H1 (cell line): ENCODE results near the gene ALPL. TPM values are rescaled to one million over a fixed set of nuclear protein-coding genes. Genes with fewer than 3 reads are reported as not detected.

ENCODE experiments used
- CTCF ChIA-PET: fragments of 300-600 bp; sonication (Branson Sonifier 250); formaldehyde crosslinking; loops from one replicate; lab custom pipeline; 2021; ENCODE audit not compliant: partially characterized antibody; lab: Charles Lee
- POLR2A ChIA-PET: fragments of 300-600 bp; sonication (Branson Sonifier 250); formaldehyde crosslinking; loops from one replicate; lab custom pipeline; 2021; ENCODE audit warnings: inconsistent platforms; ENCODE audit not compliant: partially characterized antibody; lab: Charles Lee
- DNase-seq, 2 experiments: peaks; one replicate each; pipeline versions ENCODE4 v3.0.0 to v3.0.0-alpha.2; 2010 to 2022; ENCODE audit warnings: low spot score in 2 of 2, low read depth in 1 of 2, mixed read lengths in 1 of 2
- FAIRE-seq: peaks from 2 replicates; lab custom pipeline; 2011; peaks lifted over from hg19 to GRCh38; lab: Jason Lieb, UNC
- H2AFZ ChIP-seq: 2 replicates; pipeline ENCODE4 v1.8.1; 2012; ENCODE audit warnings: low read length, inconsistent platforms
- H2AK5ac ChIP-seq: 2 replicates; pipeline ENCODE4 v1.6.1; 2013; ENCODE audit warnings: low read depth, low read length
- H2BK120ac ChIP-seq: replicated peaks from 2 replicates; pipeline ENCODE3; 2013; ENCODE audit warnings: low read depth, low read length, inconsistent platforms
- H2BK12ac ChIP-seq: 2 replicates; pipeline ENCODE4 v1.6.1; 2013; ENCODE audit warnings: low read depth, low read length
- H2BK15ac ChIP-seq: 2 replicates; pipeline ENCODE4 v1.6.1; 2013; ENCODE audit warnings: low read length
- H2BK20ac ChIP-seq: 2 replicates; pipeline ENCODE4 v1.6.1; 2013; ENCODE audit warnings: low read length
- H2BK5ac ChIP-seq: 2 replicates; pipeline ENCODE4 v1.6.1; 2013; ENCODE audit warnings: low read depth, low read length
- H3K14ac ChIP-seq: 2 replicates; pipeline ENCODE4 v1.6.1; 2013; ENCODE audit warnings: inconsistent platforms; ENCODE audit not compliant: insufficient read length
- H3K18ac ChIP-seq: 2 replicates; pipeline ENCODE4 v1.6.1; 2013; ENCODE audit warnings: low read length; ENCODE audit errors: extremely low read depth
- H3K23ac ChIP-seq: 2 replicates; pipeline ENCODE4 v1.6.1; 2013; ENCODE audit warnings: inconsistent platforms; ENCODE audit not compliant: insufficient read length
- H3K23me2 ChIP-seq: 2 replicates; pipeline ENCODE4 v1.6.1; 2013; ENCODE audit warnings: low read depth, low read length
- H3K27ac ChIP-seq: 2 replicates; pipeline ENCODE4 v1.6.1; 2011; ENCODE audit warnings: low read depth, low read length, inconsistent platforms
- H3K27me3 ChIP-seq, 4 experiments: replicated peaks in 1 of 4; 1 replicate in 1 of 4; 2 replicates in 3 of 4; pipeline versions ENCODE4 v1.6.1 to v1.8.1; 2011 to 2013; ENCODE audit warnings: low read length in 3 of 4, mild to moderate bottlenecking in 3 of 4, inconsistent platforms in 2 of 4, mixed read lengths in 2 of 4, moderate library complexity in 1 of 4; ENCODE audit not compliant: control insufficient read depth in 3 of 4, insufficient read depth in 3 of 4; ENCODE audit errors: extremely low read depth in 1 of 4
- H3K36me3 ChIP-seq, 4 experiments: 2 replicates each; pipeline versions ENCODE4 v1.6.1 to v1.8.1; 2011 to 2013; ENCODE audit warnings: mild to moderate bottlenecking in 4 of 4, low read length in 3 of 4, moderate library complexity in 2 of 4, control low read depth in 1 of 4, inconsistent platforms in 1 of 4; ENCODE audit not compliant: insufficient read depth in 4 of 4, control insufficient read depth in 2 of 4
- H3K4ac ChIP-seq: replicated peaks from 2 replicates; pipeline ENCODE3; 2013; ENCODE audit warnings: low read length, low read depth, mixed read lengths, inconsistent platforms; ENCODE audit not compliant: insufficient read length
- H3K4me1 ChIP-seq, 4 experiments: replicated peaks in 1 of 4; 1 replicate in 1 of 4; 2 replicates in 3 of 4; pipeline versions ENCODE4 v1.6.1 to v1.8.1; 2011 to 2013; ENCODE audit warnings: low read length in 3 of 4, inconsistent platforms in 2 of 4, mixed read lengths in 1 of 4; ENCODE audit not compliant: insufficient read depth in 4 of 4, control insufficient read depth in 3 of 4
- H3K4me2 ChIP-seq, 2 experiments: 2 replicates each; pipeline versions ENCODE4 v1.6.1 to v1.8.1; 2011 to 2013; ENCODE audit warnings: low read depth in 2 of 2, low read length in 2 of 2, control low read depth in 1 of 2, inconsistent platforms in 1 of 2, mild to moderate bottlenecking in 1 of 2; ENCODE audit not compliant: insufficient read depth in 1 of 2
- H3K4me3 ChIP-seq, 4 experiments: fragments of 200-600, 300-600 bp in 1 of 4; sonication (generic), shearing (Covaris generic), sonication (Bioruptor Twin) in 1 of 4; 2 replicates each; pipeline versions ENCODE4 v1.5.1 to v1.8.1; 2011 to 2016; ENCODE audit warnings: low read length in 4 of 4, low read depth in 3 of 4, control low read depth in 2 of 4, inconsistent platforms in 2 of 4, mild to moderate bottlenecking in 2 of 4, mixed read lengths in 1 of 4, moderate library complexity in 1 of 4; ENCODE audit not compliant: insufficient read depth in 2 of 4; ENCODE audit errors: extremely low read depth in 1 of 4
- H3K56ac ChIP-seq: replicated peaks from 2 replicates; pipeline ENCODE3; 2013; ENCODE audit warnings: low read depth, mild to moderate bottlenecking, mixed read lengths, low read length, inconsistent platforms; ENCODE audit not compliant: insufficient read length
- H3K79me1 ChIP-seq: 2 replicates; pipeline ENCODE4 v1.6.1; 2013; ENCODE audit warnings: low read depth, low read length, control low read depth
- H3K79me2 ChIP-seq, 2 experiments: 2 replicates each; pipeline versions ENCODE4 v1.6.1 to v1.8.1; 2012 to 2013; ENCODE audit warnings: low read length in 2 of 2, mild to moderate bottlenecking in 2 of 2, inconsistent platforms in 1 of 2; ENCODE audit not compliant: insufficient read depth in 2 of 2, control insufficient read depth in 1 of 2
- H3K9ac ChIP-seq, 4 experiments: replicated peaks in 1 of 4; 1 replicate in 1 of 4; 2 replicates in 3 of 4; pipeline versions ENCODE4 v1.6.1 to v1.8.1; 2011 to 2013; ENCODE audit warnings: low read depth in 3 of 4, low read length in 3 of 4, control low read depth in 2 of 4, mild to moderate bottlenecking in 2 of 4, moderate library complexity in 2 of 4, inconsistent platforms in 1 of 4; ENCODE audit errors: extremely low read depth in 1 of 4
- H3K9me3 ChIP-seq, 2 experiments: 2 replicates each; pipeline versions ENCODE4 v1.6.1 to v1.8.1; 2012 to 2013; ENCODE audit warnings: mild to moderate bottlenecking in 2 of 2, moderate library complexity in 2 of 2, control low read depth in 1 of 2, inconsistent platforms in 1 of 2, low read depth in 1 of 2, low read length in 1 of 2, mixed read lengths in 1 of 2; ENCODE audit not compliant: insufficient read depth in 2 of 2
- H4K20me1 ChIP-seq, 2 experiments: replicated peaks in 1 of 2; 2 replicates each; pipeline versions ENCODE3 to v1.8.1; 2011 to 2013; ENCODE audit warnings: inconsistent platforms in 2 of 2, low read length in 2 of 2, mild to moderate bottlenecking in 1 of 2; ENCODE audit not compliant: insufficient read depth in 2 of 2, control insufficient read depth in 1 of 2
- H4K5ac ChIP-seq: 2 replicates; pipeline ENCODE4 v1.6.1; 2013; ENCODE audit warnings: low read length, low read depth, mixed read lengths, inconsistent platforms; ENCODE audit not compliant: insufficient read length
- H4K8ac ChIP-seq: 2 replicates; pipeline ENCODE4 v1.8.0; 2013; ENCODE audit warnings: mild to moderate bottlenecking, moderate library complexity, low read length, inconsistent platforms; ENCODE audit not compliant: insufficient read depth; ENCODE audit errors: extremely low read depth
- H4K91ac ChIP-seq: replicated peaks from 2 replicates; pipeline ENCODE3; 2013; ENCODE audit warnings: low read length, mixed read lengths, inconsistent platforms; ENCODE audit not compliant: insufficient read length
- BACH1 ChIP-seq: IDR thresholded peaks from 2 replicates; pipeline ENCODE4 v1.6.1; 2012; ENCODE audit warnings: low read length, improper control_type of control experiment
- CREB1 ChIP-seq: IDR thresholded peaks from 2 replicates; pipeline ENCODE4 v1.6.1; 2012; ENCODE audit warnings: inconsistent platforms
- E2F6 ChIP-seq: IDR thresholded peaks from 2 replicates; pipeline ENCODE4 v1.6.1; 2012; ENCODE audit warnings: inconsistent platforms
- EGR1 ChIP-seq: IDR thresholded peaks from 2 replicates; pipeline ENCODE4 v1.6.1; 2011; ENCODE audit warnings: low read depth, low read length, borderline replicate concordance
- EP300 ChIP-seq, 2 experiments: IDR thresholded peaks; 1 replicate in 1 of 2; 2 replicates in 1 of 2; pipeline ENCODE4 v1.6.1; 2011 to 2012; ENCODE audit warnings: low read depth in 2 of 2, low read length in 2 of 2, mild to moderate bottlenecking in 2 of 2, borderline replicate concordance in 1 of 2, inconsistent platforms in 1 of 2, moderate library complexity in 1 of 2
- FOSL1 ChIP-seq: IDR thresholded peaks from 2 replicates; pipeline ENCODE4 v1.6.1; 2011; ENCODE audit warnings: mild to moderate bottlenecking, low read depth, low read length, moderate library complexity; ENCODE audit not compliant: insufficient read depth
- KDM1A ChIP-seq: fragments of 200-600, 300-600 bp; sonication (generic); IDR thresholded peaks from 2 replicates; pipeline ENCODE4 v1.7.1; 2016; ENCODE audit warnings: mild to moderate bottlenecking, low read length, borderline replicate concordance
- MAFK ChIP-seq: IDR thresholded peaks from 2 replicates; pipeline ENCODE4 v1.6.1; 2012; ENCODE audit warnings: low read depth, mild to moderate bottlenecking, improper control_type of control experiment, low read length
- POU5F1 ChIP-seq: IDR thresholded peaks from 2 replicates; pipeline ENCODE4 v1.6.1; 2011; ENCODE audit warnings: low read depth, mild to moderate bottlenecking, low read length, moderate library complexity
- RFX5 ChIP-seq: IDR thresholded peaks from 2 replicates; pipeline ENCODE4 v1.6.1; 2011; ENCODE audit warnings: low read depth, low read length, improper control_type of control experiment, borderline replicate concordance
- SP2 ChIP-seq: IDR thresholded peaks from 2 replicates; pipeline ENCODE4 v1.6.1; 2012; ENCODE audit warnings: mild to moderate bottlenecking, low read length, inconsistent platforms
- SUZ12 ChIP-seq: fragments of 200-600 bp; sonication (generic); IDR thresholded peaks from 2 replicates; pipeline ENCODE4 v1.6.1; 2012; ENCODE audit warnings: mild to moderate bottlenecking, inconsistent platforms, low read length, moderate library complexity, mixed read lengths
- TBP ChIP-seq: IDR thresholded peaks from 2 replicates; pipeline ENCODE4 v1.6.1; 2011; ENCODE audit warnings: low read depth, low read length, improper control_type of control experiment
- TEAD4 ChIP-seq: IDR thresholded peaks from 2 replicates; pipeline ENCODE4 v1.6.1; 2012; ENCODE audit warnings: low read depth, low read length, inconsistent platforms, mixed read lengths
- WGBS, 2 experiments: shearing (Covaris generic) in 1 of 2; methylation state at CpG; one replicate each; pipeline versions ENCODE4 v1.1.6 to v1.1.7; 2013 to 2015; ENCODE audit warnings: low lambda C conversion rate in 2 of 2, mixed read lengths in 2 of 2, inconsistent platforms in 1 of 2, low coverage in 1 of 2, missing lambda C conversion rate in 1 of 2; ENCODE audit not compliant: insufficient replicate concordance in 2 of 2, insufficient coverage in 1 of 2, insufficient read length in 1 of 2; ENCODE audit errors: extremely low coverage in 1 of 2, missing lambda C conversion rate in 1 of 2; 5-methylcytosine and 5-hydroxymethylcytosine counted together
- polyA plus RNA-seq, 7 experiments: library from polyadenylated mRNA; depleted of rRNA in 3 of 7; stranded (reverse) in 5 of 7; unstranded in 2 of 7; fragments of >200 nt in 5 of 7; fragments of 200-250 nt in 2 of 7; gene quantifications; 1 replicate in 5 of 7; 2 replicates in 1 of 7; 4 replicates in 1 of 7; pipeline versions ENCODE4 v1.2.1 to v1.2.3, GENCODE V29; 2011 to 2013; ENCODE audit warnings: missing spikeins in 2 of 7, mixed read lengths in 2 of 7
- total RNA-seq: library from RNA; stranded (reverse); fragmentation: NEBNext Ultra II Directional; extraction: Animal tissue kit (Norgen Biotek cat#: 25700); gene quantifications from 2 replicates; pipeline ENCODE4 v1.2.1, GENCODE V29; 2021

The ALPL gene
- total and polyA plus RNA-seq, 2 of the 8 experiments (the other 6 are each of a cell fraction or from before 2014, with no cell fraction given), result 175 to 362 TPM

GRCh38 chr1:21494196-21494595, 15.0 kb upstream of the ALPL start:
- Histone ChIP-seq H3K9me3 (no peaks in the 10 kb centered on the region), H3K27me3 (no peaks in the 10 kb centered on the region; a peak in 1 of 7 replicates), H2BK12ac (no peak overlapping the region), H4K5ac (no peak overlapping the region), H3K36me3 (no peaks in the 10 kb centered on the region), H2BK20ac (no peak overlapping the region), H2BK120ac (no peak overlapping the region), H2AK5ac (no peak overlapping the region), H3K4me3 (no peak overlapping the region), H4K20me1 (no peaks in the 10 kb centered on the region), H3K18ac (no peak overlapping the region), H3K4me1 (peaks cover 7 to 13% (median 10%) of the 10 kb centered on the region in 4 experiments; a peak in 6 of 7 replicates), H3K9ac (no peak overlapping the region), H3K23me2 (no peaks in the 10 kb centered on the region), H3K4ac (no peak overlapping the region), H4K8ac (no peak overlapping the region), H4K91ac (no peak overlapping the region), H3K79me1 (no peaks in the 10 kb centered on the region), H2BK5ac (no peak overlapping the region), H3K23ac (no peak overlapping the region), H3K4me2 (no peak overlapping the region), H3K27ac (no peak overlapping the region), H3K14ac (no peak overlapping the region), H2AFZ (no peak overlapping the region), H2BK15ac (no peak overlapping the region), H3K56ac (no peak overlapping the region), H3K79me2 (no peaks in the 10 kb centered on the region)
- ChIA-PET POLR2A (no interaction called here), CTCF (interaction anchor here (0.6 to 0.8 kb wide), 2 partner anchors 40 to 100 kb away, joined by 3 read pairs; no protein-coding TSS in a partner anchor)
- 74% methylated on average over 6 of the region's 6 CpGs; no CpG with 5 or more reads in 1 of the 2 experiments for WGBS, 2 experiments
- TF ChIP-seq BACH1, result no peak
- no peak for TF ChIP-seq EP300 (IDR thresholded peaks at IDR 0.05; ENCODE audit: borderline replicate concordance in 1 of 2, low read depth in 2 of 2, low read length in 2 of 2)
- no peak for TF ChIP-seq POU5F1
- no peak for TF ChIP-seq FOSL1
- TF ChIP-seq SP2, result no peak
- no peak for TF ChIP-seq RFX5
- no peak for TF ChIP-seq E2F6
- no peak for TF ChIP-seq TBP
- TF ChIP-seq CREB1, result no peak
- TF ChIP-seq TEAD4, result no peak
- no peak for TF ChIP-seq EGR1
- no peak for TF ChIP-seq KDM1A
- no peak for TF ChIP-seq SUZ12
- TF ChIP-seq MAFK, result no peak
- DNase-seq (no peak), FAIRE-seq (no peak)
